ENCODE results near the gene RPL7L1. TPM values are rescaled to one million over a fixed set of nuclear protein-coding genes. Genes with fewer than 3 reads are reported as not detected.

The RPL7L1 gene
- polyA plus RNA-seq, 1 experiment = 45.0 TPM

DNA sequence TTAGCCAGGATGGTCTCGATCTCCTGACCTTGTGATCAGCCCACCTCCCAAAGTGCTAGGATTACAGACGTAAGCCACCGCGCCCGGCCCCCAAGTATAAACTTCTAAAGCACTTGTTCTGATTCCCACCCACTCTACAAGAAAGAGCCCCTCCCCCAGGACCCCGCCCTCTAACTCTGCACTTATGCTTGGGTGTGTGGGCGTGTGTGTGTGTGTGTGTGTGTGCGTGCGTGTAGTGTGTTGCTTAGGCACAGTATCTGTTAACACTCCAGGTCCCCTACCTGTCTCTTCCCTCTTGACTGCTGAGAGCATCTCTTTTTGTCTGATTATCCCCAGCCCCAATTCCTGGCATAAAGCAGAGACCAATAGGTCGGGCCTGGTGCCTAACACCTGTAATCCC is 30.4 kb downstream of the RPL7L1 start:
- DNase-seq (ENCODE audit: low read depth, low spot score) = no peak
- ChIA-PET POLR2A (no interaction called here), CTCF (interaction anchor here (0.7 kb wide), 1 partner anchor 116 kb away, joined by 4 read pairs; no protein-coding TSS in a partner anchor)
- no peak overlapping the region for H3K4me3 ChIP-seq (ENCODE audit: low read depth, low read length)
- H3K27ac ChIP-seq (ENCODE audit: low read depth, low read length) = no peak overlapping the region
- H3K27me3 ChIP-seq (ENCODE audit: control insufficient read depth, insufficient read depth, low read length) = peaks cover 4% of the 10 kb centered on the region
- TF ChIP-seq, protein P1, sequence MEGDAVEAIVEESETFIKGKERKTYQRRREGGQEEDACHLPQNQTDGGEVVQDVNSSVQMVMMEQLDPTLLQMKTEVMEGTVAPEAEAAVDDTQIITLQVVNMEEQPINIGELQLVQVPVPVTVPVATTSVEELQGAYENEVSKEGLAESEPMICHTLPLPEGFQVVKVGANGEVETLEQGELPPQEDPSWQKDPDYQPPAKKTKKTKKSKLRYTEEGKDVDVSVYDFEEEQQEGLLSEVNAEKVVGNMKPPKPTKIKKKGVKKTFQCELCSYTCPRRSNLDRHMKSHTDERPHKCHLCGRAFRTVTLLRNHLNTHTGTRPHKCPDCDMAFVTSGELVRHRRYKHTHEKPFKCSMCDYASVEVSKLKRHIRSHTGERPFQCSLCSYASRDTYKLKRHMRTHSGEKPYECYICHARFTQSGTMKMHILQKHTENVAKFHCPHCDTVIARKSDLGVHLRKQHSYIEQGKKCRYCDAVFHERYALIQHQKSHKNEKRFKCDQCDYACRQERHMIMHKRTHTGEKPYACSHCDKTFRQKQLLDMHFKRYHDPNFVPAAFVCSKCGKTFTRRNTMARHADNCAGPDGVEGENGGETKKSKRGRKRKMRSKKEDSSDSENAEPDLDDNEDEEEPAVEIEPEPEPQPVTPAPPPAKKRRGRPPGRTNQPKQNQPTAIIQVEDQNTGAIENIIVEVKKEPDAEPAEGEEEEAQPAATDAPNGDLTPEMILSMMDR (IDR thresholded peaks at IDR 0.05; ENCODE audit: low read depth, low read length) = no peak
- H3K9me3 ChIP-seq (ENCODE audit: control insufficient read depth, insufficient read depth, low read length) = no peaks in the 10 kb centered on the region; the same call in 1 of the 2 replicates

DNA sequence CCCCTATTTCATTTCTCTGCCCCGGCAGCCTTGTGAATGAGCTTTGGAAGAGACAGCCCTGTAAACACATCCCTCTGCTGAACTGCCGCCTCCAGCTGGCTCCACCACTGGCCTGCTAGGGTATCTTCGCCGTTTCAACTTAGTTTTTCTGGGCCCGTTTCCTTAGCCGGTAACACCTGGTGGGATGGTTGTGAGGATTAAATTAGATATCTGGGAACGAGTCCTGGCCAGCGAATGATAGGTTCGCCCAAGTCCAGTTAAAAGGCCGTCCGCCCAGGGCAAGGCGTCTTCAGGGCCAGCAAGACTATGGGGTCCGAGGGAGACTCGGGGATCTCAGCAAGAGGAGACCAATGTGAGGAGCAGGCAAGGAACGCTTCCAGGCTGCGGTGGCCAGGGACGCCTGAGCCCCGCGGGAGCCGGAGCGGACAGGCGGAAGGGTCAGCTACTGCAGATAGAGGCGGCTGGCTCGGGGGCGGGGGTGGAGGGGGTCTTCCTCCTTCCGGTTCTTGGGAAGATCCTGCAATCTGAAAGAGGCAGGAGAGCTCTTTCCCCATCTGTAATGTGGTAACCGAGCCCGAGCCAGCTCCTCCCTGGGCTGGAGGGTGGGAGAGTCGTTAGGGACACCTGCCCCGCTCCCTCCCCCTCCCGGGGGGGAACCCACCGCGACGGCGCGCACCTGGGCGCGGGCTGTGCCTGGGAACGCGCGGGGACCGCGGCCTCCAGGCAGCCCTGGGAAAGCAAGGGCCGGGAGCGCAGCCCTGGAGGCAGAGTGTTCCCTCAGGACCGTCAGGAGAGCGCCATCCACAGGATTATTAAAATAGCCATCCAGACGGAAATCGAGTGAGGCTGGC is 32.0 kb downstream of the RPL7L1 start:
- no peak overlapping the region for H3K27ac ChIP-seq (ENCODE audit: low read depth, low read length)
- ChIA-PET POLR2A (interaction anchor here (0.6 to 1.1 kb wide), 2 partner anchors 18 to 34 kb away, joined by 3 to 5 read pairs; partner anchors contain the start of gene CNPY3), CTCF (interaction anchor here (0.6 kb wide), 1 partner anchor 516 kb away, joined by 5 read pairs; the partner anchor contains the start of gene ABCC10)
- H3K9me3 ChIP-seq (ENCODE audit: control insufficient read depth, insufficient read depth, low read length) = no peaks in the 10 kb centered on the region; the same call in 1 of the 2 replicates
- H3K27me3 ChIP-seq (ENCODE audit: control insufficient read depth, insufficient read depth, low read length) = peaks cover 4% of the 10 kb centered on the region
- DNase-seq (ENCODE audit: low read depth, low spot score) = no peak
- peak overlapping the region; percentile 27; the same call in 1 of the 2 replicates for H3K4me3 ChIP-seq (ENCODE audit: low read depth, low read length)
- TF ChIP-seq, protein P1 (IDR thresholded peaks at IDR 0.05; ENCODE audit: low read depth, low read length) = no peak; the same call in 1 of the 2 replicates

DNA sequence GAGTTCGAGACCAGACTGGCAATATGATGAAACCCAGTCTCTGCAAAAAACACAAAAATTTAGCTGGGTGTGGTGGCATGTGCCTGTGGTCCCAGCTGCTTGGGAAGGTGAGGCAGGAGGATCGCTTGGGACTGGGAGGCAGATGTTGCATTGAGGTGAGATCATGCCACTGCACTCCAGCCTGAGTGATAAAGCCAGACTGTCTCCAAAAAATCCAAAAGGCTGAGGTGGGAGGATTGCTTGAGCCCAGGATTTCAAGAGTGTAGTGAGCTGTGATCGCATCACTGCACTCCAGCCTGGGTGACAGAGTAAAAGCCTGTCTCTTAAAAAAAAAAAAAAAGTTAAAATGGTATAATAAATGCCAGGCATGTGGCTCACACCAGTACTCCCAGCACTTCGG is 35.1 kb downstream of the RPL7L1 start:
- DNase-seq (ENCODE audit: low read depth, low spot score) = no peak
- TF ChIP-seq, protein P1 (IDR thresholded peaks at IDR 0.05; ENCODE audit: low read depth, low read length) = no peak

DNA sequence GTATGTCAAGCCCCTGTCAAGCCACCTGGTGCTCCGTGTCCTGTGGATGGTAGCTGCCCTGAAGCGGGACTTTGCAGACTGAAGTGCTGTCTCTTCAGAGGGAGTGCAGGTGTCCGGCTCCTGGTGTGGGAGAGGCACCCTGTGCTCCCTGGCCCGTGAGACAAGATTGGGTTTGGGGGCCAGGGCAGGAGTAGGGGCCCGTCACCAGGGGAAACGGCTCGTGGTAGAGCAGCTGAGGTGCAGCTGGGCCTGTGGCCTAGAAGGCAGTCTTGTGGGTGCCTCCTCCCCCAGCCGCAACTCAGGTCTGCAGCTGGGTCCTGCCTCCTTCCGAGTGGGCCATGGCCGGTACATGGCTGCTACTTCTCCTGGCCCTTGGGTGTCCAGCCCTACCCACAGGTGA is 36.3 kb downstream of the RPL7L1 start, which contains the start of gene PTCRA:
TSS of gene PTCRA (plus strand) at position 322 of the 400 bp plus-strand sequence. CDS start at position 339, 17 bp downstream.
- CTCF ChIA-PET = no interaction called here
- POLR2A ChIA-PET = no interaction called here
- Histone ChIP-seq H3K27me3 (ENCODE audit: control insufficient read depth, insufficient read depth, low read length) (peaks cover 2% of the 10 kb centered on the region), H3K27ac (ENCODE audit: low read depth, low read length) (no peak within 1 kb of the TSS), H3K4me3 (ENCODE audit: low read depth, low read length) (no peak within 1 kb of the TSS), H3K9me3 (ENCODE audit: control insufficient read depth, insufficient read depth, low read length) (no peaks in the 10 kb centered on the region; the same call in 1 of the 2 replicates)
- TF ChIP-seq, protein P1 (IDR thresholded peaks at IDR 0.05; ENCODE audit: low read depth, low read length) = no peak
- DNase-seq (ENCODE audit: low read depth, low spot score) = no peak

More for the DNA sequence above, 35.1 kb downstream of the RPL7L1 start:
- Histone ChIP-seq H3K27me3 (ENCODE audit: control insufficient read depth, insufficient read depth, low read length) (peaks cover 2% of the 10 kb centered on the region), H3K9me3 (ENCODE audit: control insufficient read depth, insufficient read depth, low read length) (no peaks in the 10 kb centered on the region; the same call in 1 of the 2 replicates), H3K4me3 (ENCODE audit: low read depth, low read length) (no peak overlapping the region), H3K27ac (ENCODE audit: low read depth, low read length) (no peak overlapping the region)
- POLR2A ChIA-PET = interaction anchor here (0.6 to 1.5 kb wide), 4 partner anchors 15 to 599 kb away, joined by 3 to 14 read pairs (median 5); partner anchors contain the start of gene CNPY3
- CTCF ChIA-PET = interaction anchor here (0.7 to 1.1 kb wide), 3 partner anchors 14 to 173 kb away, joined by 3 read pairs; no protein-coding TSS in a partner anchor

Measured in AG04450 (cell line).